ENCODE measurements around the gene KCNN4.
"Not testable (repeated sequence)": the region's sequence is repeated elsewhere in the genome, so short reads cannot be mapped to it uniquely, and the experiment has no call there.

KCNN4 gene

GRCh38 chr19:43768273-43769050, 12.3 kb downstream of the KCNN4 start:
- TF ChIP-seq CTCF (IDR thresholded peaks at IDR 0.05; ENCODE audit: extremely low read depth, missing control alignments) = no peak
- DNase-seq (ENCODE audit: low spot score) = no peak

GRCh38 chr19:43767818-43768217, 13.0 kb downstream of the KCNN4 start:
- DNase-seq (ENCODE audit: low spot score) = no peak
- TF ChIP-seq CTCF (IDR thresholded peaks at IDR 0.05; ENCODE audit: extremely low read depth, missing control alignments) = no peak

GRCh38 chr19:43767316-43767715, 13.5 kb downstream of the KCNN4 start:
- no peak for DNase-seq (ENCODE audit: low spot score)
- TF ChIP-seq CTCF (IDR thresholded peaks at IDR 0.05; ENCODE audit: extremely low read depth, missing control alignments) = no peak

- TF ChIP-seq CTCF (IDR thresholded peaks at IDR 0.05; ENCODE audit: extremely low read depth, missing control alignments) = no peak
- DNase-seq (ENCODE audit: low spot score) = no peak
These were observed 14.1 kb downstream of the KCNN4 start for GRCh38 chr19:43766755-43767043.

- peak; percentile 77 for DNase-seq (ENCODE audit: low spot score)
- no peak for TF ChIP-seq CTCF (IDR thresholded peaks at IDR 0.05; ENCODE audit: extremely low read depth, missing control alignments)
These were observed 15.5 kb downstream of the KCNN4 start for GRCh38 chr19:43765109-43765876.

- not testable (repeated sequence) for DNase-seq (ENCODE audit: low spot score)
These were observed 16.1 kb downstream of the KCNN4 start for GRCh38 chr19:43764684-43765083.

- TF ChIP-seq CTCF (IDR thresholded peaks at IDR 0.05; ENCODE audit: extremely low read depth, missing control alignments) = no peak
- DNase-seq (ENCODE audit: low spot score) = peak; percentile 52
These were observed 17.3 kb downstream of the KCNN4 start for GRCh38 chr19:43763473-43763939.

Measured in GM20000 (cell line).